ENCODE results near the gene CCL15.

CCL15 gene

GRCh38 chr17:36014946-36015345 is 13.6 kb upstream of the CCL15 start:
- no peaks in the 10 kb centered on the region for H3K4me1 ChIP-seq
- TF ChIP-seq CTCF (IDR thresholded peaks at IDR 0.05; ENCODE audit: low read depth, low read length): no peak

GRCh38 chr17:36011201-36011600 is 9.8 kb upstream of the CCL15 start:
- Histone ChIP-seq H3K9me3 (no peaks in the 10 kb centered on the region; the same call in 1 of the 2 replicates), H3K36me3 (no peaks in the 10 kb centered on the region), H3K4me1 (no peaks in the 10 kb centered on the region), H3K4me3 (ENCODE audit: low read depth, low read length) (no peak overlapping the region), H3K27me3 (peaks cover 10% of the 10 kb centered on the region)
- no peak for TF ChIP-seq CTCF (IDR thresholded peaks at IDR 0.05; ENCODE audit: low read depth, low read length)
- no peak for DNase-seq

More at GRCh38 chr17:36014946-36015345, 13.6 kb upstream of the CCL15 start:
- Histone ChIP-seq H3K4me3 (ENCODE audit: low read depth, low read length) (no peak overlapping the region), H3K27me3 (peaks cover 10% of the 10 kb centered on the region), H3K9me3 (no peaks in the 10 kb centered on the region), H3K36me3 (no peaks in the 10 kb centered on the region)
- no peak for DNase-seq

GRCh38 chr17:36008998-36009665 is 7.8 kb upstream of the CCL15 start:
- Histone ChIP-seq H3K36me3 (no peaks in the 10 kb centered on the region), H3K4me3 (ENCODE audit: low read depth, low read length) (no peak overlapping the region), H3K9me3 (no peaks in the 10 kb centered on the region; the same call in 1 of the 2 replicates), H3K4me1 (no peaks in the 10 kb centered on the region), H3K27me3 (peaks cover 10% of the 10 kb centered on the region)
- TF ChIP-seq CTCF (IDR thresholded peaks at IDR 0.05; ENCODE audit: low read depth, low read length): peak; percentile 60
- peak; percentile 17 for DNase-seq

- TF ChIP-seq CTCF (IDR thresholded peaks at IDR 0.05; ENCODE audit: low read depth, low read length): no peak
- H3K4me1 ChIP-seq: no peaks in the 10 kb centered on the region
Measured at GRCh38 chr17:36004594-36005108, 3.3 kb upstream of the CCL15 start.

GRCh38 chr17:36002631-36003030 is 1.3 kb upstream of the CCL15 start:
- Histone ChIP-seq H3K27me3 (peaks cover 14% of the 10 kb centered on the region), H3K4me3 (ENCODE audit: low read depth, low read length) (no peak overlapping the region), H3K9me3 (no peaks in the 10 kb centered on the region), H3K36me3 (no peaks in the 10 kb centered on the region), H3K4me1 (no peaks in the 10 kb centered on the region)
- no peak for TF ChIP-seq CTCF (IDR thresholded peaks at IDR 0.05; ENCODE audit: low read depth, low read length)
- no peak for DNase-seq

More at GRCh38 chr17:36004594-36005108, 3.3 kb upstream of the CCL15 start:
- no peak for DNase-seq
- Histone ChIP-seq H3K9me3 (no peaks in the 10 kb centered on the region; the same call in 1 of the 2 replicates), H3K27me3 (peaks cover 14% of the 10 kb centered on the region), H3K4me3 (ENCODE audit: low read depth, low read length) (no peak overlapping the region), H3K36me3 (no peaks in the 10 kb centered on the region)
